NCI-H1105 treated with DMSO at 0.1 percent for 48 hours (cell line): ENCODE data around the gene DBNL.

ENCODE experiments used
- DNase-seq: peaks from one replicate; lab custom pipeline; 2025; lab: John Stamatoyannopoulos, UW

Gene DBNL

DNA sequence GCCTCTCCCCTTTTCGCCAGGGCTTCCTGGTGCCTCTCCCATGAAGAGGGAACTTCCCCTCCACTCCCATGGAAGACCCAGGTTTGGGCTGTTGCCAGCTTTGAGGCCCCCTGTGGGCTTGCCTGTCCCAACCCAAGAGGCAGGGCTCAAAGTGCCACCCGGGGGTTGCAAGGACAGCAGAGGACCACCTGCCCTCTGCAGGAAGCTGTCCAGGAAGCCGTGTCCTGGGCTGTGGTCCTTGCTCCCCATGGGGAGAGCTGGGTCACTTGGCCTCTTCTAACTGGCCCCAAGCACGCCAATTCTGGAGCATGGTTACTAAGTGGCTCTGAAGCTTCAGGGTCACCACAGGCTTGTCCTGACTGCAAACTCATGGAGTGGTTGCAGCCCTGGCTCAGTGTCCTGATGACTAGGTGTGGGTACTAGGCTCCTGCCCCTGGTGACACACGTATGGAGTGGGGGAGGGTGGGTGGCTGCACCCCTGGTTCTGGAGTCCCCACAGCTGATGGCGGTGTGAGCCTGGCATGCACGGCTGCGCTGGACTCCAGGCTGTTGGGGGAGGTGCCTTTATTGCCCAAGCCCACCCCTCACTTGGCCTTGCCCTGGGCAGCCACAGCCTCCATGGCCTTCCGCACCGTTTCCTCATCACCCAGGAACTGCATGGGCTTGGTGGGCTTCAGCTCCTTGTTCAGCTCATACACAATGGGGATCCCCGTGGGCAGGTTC, 17.8 kb downstream of the DBNL start:
- DNase-seq, result no peak

DNA sequence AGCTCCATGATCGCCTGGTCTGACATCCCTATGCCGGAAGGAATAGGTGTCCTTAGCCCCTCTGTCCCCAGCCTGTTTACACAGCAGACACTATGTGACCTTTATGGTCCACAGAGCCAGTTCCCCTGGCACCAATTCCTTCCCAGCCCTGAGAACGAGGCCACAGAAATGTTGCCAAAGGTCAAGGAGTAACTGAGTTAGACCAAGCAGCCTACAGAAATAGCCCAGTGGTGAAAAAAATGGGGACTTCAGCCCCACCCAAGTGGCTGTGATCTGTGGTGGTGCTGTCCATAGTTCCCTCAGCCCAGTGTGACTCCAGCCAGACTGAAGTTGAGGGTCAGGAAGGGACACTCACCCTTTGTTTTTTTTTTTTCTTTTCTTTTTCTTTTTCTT, 18.4 kb downstream of the DBNL start:
- no peak for DNase-seq

DNA sequence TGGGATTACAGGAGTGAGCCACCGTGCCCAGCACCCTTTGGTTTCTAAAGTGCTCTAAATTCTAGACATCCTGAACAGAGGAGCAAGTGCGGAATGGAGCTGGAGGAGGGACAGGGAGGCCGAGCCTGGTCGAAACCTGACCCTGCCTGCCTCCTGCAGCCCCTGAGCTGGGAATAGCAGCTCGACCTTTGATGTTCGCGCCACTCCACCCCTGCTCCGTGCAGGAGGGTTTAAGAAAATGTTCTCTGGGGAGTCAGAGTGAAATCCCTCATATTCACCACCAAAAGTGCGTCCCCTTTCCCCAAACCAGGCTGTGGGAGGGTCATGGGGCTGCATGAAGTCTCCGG, 19.0 kb downstream of the DBNL start:
- no peak for DNase-seq

DNA sequence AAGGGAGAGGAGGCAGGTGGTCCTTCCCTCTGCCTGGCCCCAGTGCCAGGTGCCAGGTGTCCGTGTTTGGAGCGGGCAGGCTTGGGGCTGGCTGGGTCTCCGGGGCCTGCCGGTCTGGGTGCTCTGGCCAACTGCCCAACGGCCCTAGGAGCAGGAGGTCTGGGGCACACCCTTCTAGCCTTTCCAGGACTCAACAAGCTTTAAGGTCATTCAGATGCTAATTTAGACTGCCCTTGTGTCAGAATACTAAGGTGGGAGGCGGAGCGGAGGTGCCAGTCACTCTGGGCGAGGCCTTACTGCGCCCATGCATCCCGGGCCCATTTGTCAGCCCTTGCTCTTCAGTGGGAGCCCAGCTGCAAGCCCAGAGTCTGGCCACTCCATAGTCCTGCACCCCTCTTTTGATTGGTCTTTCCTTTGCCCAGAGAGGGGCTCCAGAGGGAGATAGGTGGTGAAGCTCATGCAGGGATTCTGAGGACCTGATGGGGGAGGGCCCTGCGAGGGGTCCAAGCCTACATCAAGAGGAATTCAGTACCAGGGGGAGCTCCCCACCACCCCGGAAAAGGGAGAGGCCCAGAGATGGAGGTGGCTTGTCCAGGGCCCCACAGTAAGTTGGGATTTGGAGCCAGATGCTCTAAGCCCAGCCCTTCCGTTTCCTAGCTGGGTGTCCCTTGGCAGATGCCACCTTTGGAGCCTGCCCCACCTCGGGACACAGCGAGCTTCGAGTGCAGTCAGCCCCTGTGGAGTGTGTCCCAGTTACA, 19.6 kb downstream of the DBNL start:
- DNase-seq, result no peak

DNA sequence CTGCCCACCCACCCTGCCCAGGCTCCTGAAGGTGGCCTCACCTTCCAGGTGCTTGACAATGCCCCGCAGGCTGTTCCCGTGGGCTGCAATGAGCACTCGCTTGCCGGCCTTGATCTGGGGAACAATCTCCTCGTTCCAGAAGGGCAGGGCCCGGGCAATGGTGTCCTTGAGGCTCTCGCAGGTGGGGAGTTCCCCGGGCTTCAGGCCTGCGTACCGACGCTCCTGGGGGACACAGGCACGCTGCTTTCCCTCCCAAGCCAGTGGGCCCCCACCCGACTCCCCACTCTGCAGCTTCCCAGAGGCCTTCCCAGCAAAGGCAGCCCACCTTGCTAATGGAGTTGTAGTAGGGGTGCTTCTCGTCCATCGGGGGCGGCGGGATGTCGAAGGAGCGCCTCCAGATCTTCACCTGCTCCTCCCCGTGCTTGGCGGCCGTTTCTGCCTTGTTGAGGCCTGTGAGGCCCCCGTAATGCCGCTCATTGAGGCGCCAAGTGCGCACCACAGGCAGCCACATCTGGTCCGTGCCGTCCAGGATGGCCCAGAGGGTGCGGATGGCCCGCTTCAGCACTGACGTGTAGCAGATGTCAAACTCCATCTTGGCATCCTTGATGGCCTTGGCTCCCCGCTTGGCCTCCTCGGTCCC, 20.4 kb downstream of the DBNL start:
- peak; percentile 27 for DNase-seq

DNA sequence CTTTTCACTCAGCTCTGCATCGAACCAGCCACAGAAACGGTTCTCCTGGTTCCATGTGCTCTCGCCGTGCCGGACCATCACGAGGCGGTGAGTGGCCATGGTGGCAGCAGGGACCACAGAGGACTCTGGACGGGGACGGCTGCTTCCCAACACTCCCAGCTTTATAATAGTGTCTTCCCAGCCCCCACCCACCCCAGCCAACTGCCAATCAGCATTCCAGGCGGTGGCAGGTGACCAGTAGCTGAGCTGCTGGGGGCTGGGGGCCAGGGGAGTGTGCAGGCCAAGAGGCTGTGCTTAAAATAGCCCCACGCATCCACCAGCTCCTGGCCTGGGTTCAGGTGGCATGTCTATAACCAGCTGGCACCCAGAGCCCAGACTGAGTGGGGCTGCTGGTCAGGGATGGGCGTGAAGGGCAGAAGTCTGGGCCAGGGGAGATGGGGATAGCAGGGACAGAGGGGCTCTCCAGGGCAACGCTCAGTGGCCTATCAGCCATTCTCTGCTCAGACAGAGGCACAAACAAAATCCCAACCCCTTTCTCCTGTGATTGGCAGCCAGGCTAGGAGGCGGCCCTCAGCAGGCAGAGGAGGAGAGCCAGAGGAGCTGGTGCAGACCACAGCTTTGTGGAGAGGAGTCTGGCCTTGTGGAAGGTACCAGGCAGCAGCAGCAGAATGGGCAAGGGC, 21.1 kb downstream of the DBNL start, which contains the start of gene PGAM2:
Gene PGAM2 (minus strand): TSS at position 137 of the 680 bp plus-strand sequence. CDS start 38 bp downstream, at position 99.
- DNase-seq, result peak; percentile 72

DNA sequence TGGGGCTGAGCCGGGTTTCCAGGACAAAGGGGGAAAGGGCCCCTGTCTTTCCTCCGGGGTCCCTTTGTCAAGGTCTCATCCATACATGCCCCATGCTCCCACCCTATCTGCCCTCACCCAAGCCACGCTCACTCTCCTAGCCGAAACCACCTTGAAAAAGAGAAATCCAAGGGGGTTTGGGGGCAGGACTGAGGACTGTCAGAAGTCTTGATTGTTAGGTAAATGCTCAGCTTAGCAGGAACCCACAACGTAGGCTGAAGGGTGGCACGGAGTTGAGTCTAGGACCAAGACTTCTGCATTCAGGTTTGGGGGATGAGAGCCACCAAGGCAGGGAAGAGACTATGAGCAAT, 21.6 kb downstream of the DBNL start:
- no peak for DNase-seq

DNA sequence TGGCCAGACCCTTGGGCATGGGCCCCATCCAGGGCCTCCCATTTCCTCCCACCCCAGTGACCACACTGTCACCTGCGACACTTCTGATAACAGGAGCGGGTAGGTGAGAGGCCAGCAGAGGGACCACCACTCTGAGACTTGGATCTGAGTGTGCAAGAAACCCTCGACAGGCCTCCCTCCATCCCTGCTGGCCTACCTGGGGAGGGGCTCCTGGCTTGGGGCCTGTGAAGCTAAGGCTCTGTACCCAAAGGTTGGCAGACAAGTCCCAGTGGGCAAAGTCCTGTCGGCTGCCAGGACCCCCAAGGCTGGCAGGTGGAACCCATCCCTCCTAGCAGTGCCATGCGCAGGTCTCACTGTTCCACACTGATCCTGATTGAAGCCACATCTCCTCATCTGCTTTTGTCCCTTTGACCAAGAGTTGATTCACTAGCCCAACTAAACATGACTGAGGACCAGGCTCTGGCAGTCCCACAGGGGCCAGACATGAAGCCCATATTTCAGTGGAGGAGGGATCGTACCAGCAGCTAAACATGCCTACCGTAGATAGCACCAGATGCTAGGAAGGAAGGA, 22.1 kb downstream of the DBNL start:
- no peak for DNase-seq

DNA sequence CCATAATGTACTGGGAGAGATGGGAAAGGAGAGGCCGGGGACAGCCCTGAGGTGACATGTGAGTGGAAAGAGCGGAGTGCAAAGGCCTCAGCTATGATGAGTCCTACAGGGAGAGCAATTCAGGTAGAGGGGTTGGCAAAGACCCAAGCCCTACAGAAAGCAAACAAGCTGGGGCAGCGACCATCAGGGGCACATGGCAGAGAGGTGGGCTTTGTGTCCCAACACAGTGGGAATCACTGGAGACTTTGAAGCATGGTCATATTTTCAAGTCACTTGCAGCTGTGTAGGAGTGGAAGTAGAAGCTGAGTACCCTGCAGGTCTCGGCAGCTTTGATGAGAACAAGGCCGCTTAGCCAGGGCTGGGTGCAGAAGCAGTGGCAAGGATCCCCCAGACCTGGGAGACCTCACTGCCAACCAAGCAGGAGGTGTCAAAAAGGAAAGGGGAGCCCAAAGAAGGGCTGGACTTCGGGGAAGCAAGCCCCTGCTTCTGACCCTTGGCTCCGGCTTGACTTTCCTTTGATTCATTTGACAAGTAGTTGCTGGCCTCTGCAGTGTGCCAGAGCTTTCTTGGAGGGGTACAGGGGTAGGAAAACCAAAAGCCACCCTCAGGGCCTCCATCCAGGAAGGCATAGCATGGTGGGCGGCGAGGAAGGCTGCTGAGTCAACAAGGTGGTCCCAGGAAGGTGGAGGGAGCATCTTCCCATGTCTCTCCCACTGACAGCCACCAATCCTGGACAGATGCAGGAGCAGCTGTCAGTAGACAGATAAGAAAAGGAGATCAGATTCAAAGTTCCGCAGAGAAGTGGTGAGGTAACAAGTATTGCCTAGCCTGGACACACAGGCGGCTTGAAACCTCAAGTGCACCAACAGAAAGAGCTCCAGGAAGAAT, 22.8 kb downstream of the DBNL start:
- DNase-seq, result no peak

DNA sequence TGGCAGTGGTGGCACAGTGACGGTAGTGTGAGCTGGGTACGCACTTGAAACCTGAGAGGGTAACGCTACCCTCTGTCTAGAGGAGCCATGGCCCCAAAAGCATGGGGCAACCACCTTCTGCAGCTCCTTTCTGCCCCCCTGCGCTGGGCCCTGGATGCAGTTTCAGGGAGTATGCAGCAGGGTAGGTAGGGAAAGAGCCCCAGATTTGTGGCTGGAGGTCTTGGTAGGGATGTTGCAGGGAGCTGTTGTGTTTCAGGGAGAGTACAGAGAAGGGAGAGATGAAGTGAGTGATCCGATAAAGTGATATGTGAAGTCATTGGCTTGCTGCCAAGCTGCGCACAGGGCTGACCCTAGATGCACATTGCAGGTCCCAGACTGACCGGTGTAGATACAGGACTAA, 23.6 kb downstream of the DBNL start:
- peak; percentile 16 for DNase-seq

DNA sequence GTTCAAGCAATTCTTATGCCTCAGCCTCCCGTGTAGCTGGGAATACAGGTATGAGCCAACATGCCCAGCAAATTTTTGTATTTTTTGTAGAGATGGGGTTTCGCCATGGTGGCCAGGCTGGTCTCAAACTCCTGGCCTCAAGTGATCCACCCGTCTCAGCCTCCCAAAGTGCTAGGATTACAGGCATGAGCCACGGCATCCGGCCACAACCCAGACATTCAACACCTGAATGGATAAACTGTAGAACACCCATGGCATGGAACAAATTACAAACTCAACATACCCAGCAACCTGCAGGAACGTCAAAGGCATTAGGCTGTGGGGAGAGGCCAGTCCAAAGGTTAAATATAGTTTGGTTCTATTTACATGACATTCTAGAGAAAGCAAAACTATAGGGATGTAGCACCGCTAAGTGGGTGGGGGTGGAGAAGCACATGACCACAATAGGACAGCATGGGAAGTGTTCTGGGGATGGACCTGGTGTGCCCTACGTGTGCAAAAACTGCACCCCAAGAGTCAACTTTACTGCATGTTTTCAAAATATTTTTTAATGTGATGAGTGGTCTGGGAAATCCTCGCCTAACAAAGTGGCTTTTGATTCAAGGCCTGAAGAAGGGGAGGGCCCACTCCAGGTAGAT, 27.3 kb downstream of the DBNL start:
- no peak for DNase-seq

DNA sequence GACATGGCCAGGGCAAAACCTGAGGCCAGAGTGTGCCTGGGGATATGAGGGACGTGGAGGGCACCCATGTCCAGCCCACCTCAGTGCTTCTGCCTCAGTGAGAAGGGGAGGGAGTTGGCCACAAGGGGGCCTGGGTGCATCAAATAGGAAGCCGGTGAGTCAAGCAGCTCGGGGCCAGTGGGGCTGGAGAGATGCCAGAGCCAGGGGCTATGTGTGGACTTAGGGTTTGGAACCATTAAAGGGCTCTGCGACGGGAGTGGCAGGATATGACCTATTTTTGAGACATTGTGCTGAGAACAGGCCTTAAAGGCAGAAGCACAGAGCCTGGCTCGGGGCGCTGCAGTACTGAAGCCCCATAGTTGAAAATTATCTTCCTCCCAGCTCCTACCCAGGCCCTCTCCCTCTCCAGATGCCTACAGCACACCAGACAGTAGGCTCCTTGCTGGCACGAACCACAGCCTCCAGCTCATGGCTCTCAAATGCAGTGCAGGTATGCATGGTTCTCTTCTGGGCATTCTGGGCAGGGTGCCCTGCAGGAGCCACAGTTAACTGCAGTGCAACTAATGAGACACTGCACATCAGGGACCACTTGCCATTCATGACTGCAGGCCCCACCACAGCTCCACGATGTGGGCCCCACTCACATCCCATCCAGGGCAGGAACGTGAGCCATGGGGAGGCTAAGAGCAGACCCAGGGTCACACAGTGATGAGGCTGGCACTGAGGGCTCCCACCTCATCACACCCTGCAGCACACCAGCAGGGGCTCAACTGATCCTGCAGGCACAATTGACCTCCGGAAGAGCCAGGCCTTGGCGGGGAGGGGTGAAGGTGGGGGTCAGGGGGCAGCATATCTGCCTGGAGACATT, 28.1 kb downstream of the DBNL start:
- DNase-seq, result peak; percentile 38

DNA sequence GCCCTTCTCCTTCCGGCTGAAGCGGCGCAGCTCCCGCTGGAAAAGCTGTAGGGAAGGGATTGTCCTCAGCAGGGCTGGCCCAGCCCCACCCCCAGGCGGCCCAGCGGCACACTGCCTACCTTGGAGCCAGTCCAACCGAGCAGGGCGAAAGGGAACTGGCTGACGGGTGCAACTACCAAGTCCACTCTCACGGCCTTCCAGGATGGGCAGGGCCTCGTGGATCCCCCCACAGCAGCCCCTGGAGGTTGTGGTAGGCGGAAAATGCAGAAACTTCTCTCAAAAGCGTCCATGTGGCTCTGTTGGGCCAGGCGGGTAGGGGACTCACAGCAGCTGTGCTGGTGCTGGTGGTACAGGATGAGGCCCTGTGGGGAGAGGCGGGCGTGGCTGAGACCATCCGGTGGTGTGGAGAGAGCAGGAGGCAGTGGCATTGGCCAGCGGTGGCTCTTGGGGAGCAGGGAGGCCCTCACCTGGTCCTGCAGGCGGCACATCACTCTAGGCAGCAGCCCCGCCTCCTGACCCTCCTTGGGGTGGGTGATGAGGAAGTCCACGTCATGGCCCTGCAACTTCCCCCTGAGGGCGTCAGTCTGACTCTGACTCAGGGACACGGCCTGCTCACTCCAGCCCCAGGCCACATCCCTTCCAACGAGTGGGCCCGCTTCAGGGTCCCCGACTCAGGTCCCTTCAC, 29.3 kb downstream of the DBNL start:
- no peak for DNase-seq

DNA sequence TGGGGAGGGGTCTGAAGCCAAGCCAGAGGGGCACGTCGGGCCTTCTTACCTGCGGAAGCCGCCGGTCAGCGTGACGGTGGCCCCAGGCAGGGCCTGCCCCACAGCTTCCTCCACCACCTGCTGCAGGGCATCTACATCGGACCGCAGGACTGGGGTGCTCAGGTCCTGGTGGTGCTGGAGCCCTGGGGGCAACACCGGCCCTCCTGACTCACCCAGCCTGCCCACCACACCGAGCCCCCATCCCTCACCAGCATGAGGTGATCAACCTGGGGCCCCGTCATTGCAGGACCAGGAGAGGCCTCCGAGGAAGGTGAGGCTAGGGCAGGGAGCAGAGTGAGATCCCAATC, 29.8 kb downstream of the DBNL start:
- no peak for DNase-seq

DNA sequence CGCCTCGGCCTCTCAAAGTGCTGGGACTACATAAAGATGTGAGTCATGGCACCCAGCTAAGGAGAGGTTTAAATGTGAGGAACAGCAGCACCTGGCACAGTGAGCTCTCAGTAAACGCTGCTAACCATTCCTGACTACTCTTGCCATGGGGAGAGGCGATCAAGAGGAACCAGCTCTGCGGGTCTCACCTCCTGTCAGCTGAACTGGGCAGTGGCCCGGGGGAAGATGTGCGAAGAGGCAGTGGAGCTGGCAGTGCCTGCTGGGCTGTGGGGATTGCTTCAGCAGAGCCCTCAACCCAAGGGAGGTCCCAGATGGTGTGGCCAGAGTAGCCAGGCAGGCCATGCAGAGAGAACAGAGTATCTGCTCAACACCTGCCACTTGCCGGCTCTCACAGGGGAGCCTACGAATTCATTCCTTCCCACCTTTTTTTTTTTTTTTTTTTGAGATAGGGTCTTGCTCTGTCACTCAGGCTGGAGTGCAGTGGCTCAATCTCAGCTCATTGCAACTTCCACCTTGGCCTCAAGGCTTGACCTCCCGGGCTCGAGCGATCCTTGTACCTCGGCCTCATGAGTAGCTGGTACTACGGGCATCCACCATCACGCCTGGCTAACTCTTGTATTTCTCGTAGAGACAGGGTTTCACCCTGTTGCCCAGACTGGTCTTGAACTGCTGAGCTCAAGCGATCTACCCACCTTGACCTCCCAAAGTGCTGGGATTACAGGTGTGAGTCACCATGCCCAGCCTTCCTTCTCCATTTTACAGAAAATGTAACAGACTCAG, 31.0 kb downstream of the DBNL start:
- no peak for DNase-seq

DNA sequence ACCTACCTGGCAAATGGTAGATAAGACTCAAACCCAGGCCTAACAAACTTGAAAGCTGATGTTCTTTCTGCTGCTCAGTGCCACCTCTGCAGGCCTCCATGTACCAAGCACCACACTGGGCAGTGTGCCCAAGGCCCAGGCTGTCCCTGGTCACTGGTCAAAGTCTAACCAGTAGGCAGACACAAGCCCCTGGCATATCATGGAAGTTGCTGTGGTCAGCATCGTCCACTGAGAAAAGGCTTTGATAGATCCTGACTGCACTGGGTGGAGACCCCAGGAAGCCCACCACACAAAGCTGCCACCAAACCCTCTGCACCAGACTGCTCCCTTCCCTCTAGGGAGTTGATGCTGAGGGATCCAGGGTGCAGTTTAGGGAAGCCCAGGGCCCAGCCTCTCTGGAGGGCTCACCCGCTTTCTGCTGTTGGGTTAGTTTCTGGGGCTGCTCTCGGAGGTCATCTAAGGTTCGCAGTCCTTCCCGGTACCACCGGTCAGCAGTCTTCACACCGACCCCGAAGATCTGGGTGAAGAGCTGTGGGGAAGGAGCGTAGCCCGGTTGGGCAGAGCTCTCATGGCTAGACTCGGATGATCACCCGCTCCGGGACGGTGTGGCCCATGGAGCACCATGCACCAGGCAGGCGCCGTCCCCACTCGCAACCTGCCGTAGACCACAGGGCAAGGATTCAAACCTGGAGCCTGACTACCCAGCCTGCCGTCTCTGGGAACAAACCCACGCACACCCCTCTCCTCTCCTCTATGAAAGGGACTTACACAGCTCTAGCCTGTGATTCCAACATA, 31.8 kb downstream of the DBNL start:
- no peak for DNase-seq

DNA sequence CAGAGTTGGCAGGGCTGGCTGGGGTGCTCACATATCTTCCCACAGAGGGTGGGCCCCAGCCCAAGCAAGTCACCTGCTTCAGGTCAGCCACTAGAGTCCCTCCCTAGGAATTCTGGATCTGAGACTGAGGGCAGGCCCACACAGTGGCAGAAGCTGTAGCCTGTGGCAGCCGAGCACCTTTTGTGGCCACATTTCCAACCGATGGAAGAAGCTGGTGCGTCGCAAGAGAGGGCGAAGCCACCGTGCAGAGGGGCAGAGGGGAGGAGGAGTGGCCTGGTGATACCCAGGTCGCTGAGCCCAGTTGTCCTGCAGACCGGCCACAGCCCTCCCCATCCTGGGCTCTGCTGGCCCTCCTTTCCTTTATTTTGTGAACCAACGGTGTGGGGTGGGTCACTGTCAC, 32.6 kb downstream of the DBNL start:
- DNase-seq, result no peak

DNA sequence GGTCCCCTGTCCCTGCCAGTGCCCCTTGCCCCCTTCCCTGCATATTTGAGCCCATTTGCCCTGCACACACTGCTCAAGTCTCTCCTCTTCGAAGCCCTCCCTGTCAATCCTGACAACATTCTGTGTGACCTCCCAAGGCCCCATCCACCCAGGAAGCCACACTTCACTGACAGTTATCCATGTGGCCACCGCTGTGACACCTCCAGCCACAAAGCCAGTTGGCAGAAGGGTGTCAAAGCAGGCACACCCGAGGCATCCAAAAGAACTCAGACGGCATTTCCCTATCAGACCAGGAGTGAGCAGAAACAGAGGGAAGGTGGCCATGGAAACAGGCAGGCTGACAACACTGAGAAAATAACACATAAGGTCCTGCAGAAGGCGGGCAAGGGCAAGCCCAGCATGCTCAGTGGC, 33.2 kb downstream of the DBNL start:
- no peak for DNase-seq
